ENCODE data around the gene IL31.

The IL31 gene

GRCh38 chr12:122133192-122133950, 40.6 kb downstream of the IL31 start:
- Histone ChIP-seq H3K36me3 (ENCODE audit: control insufficient read depth in 2 of 2, insufficient read depth in 1 of 2, low read length in 2 of 2) (peaks cover 8 to 79% of the 10 kb centered on the region in 2 experiments; a peak in 2 of 3 replicates), H3K4me3 (ENCODE audit: low read depth, low read length) (no peak overlapping the region), H3K27ac (ENCODE audit: extremely low read depth, low read depth, low read length) (no peak overlapping the region), H3K9me3 (ENCODE audit: control insufficient read depth, insufficient read depth, low read depth, low read length) (no peaks in the 10 kb centered on the region), H3K4me1 (ENCODE audit: control insufficient read depth, insufficient read depth, low read length) (no peaks in the 10 kb centered on the region)
- TF ChIP-seq ZNF571 (tag by site-specific recombination; IDR thresholded peaks at IDR 0.05) (no peak), ZNF404 (tag by site-specific recombination; IDR thresholded peaks at IDR 0.05) (no peak), ZBTB26 (tag by site-specific recombination; optimal IDR thresholded peaks at IDR 0.05) (no peak), ZNF560 (tag by site-specific recombination; IDR thresholded peaks at IDR 0.05; ENCODE audit: borderline replicate concordance) (no peak), HIC1 (tag by site-specific recombination; IDR thresholded peaks at IDR 0.05) (peak; percentile 43; the same call in 1 of the 2 replicates), ZNF335 (tag by site-specific recombination; conservative IDR thresholded peaks at IDR 0.05) (no peak), ZSCAN4 (tag by site-specific recombination; IDR thresholded peaks at IDR 0.05) (no peak), ZBTB10 (tag by site-specific recombination; IDR thresholded peaks at IDR 0.05) (no peak), ZSCAN5A (tag by site-specific recombination; IDR thresholded peaks at IDR 0.05) (no peak), ZNF211 (tag by site-specific recombination; IDR thresholded peaks at IDR 0.05; ENCODE audit: low read depth) (no peak), ZBTB48 (tag by site-specific recombination; IDR thresholded peaks at IDR 0.05) (no peak), PBX3 (CRISPR knock-in tag; IDR thresholded peaks at IDR 0.05) (no peak), KLF8 (tag by site-specific recombination; IDR thresholded peaks at IDR 0.05) (no peak), WT1 (tag by site-specific recombination; IDR thresholded peaks at IDR 0.05) (no peak), KLF9 (tag by site-specific recombination; IDR thresholded peaks at IDR 0.05; ENCODE audit: low read depth) (no peak), ZNF23 (tag by site-specific recombination; IDR thresholded peaks at IDR 0.05; ENCODE audit: borderline replicate concordance) (no peak), EGR2 (tag by site-specific recombination; IDR thresholded peaks at IDR 0.05; ENCODE audit: low read depth) (peak; percentile 83), ZBTB7A (tag by site-specific recombination; IDR thresholded peaks at IDR 0.05; ENCODE audit: low read depth) (no peak), ZFHX2 (tag by site-specific recombination; conservative IDR thresholded peaks at IDR 0.05) (peak; percentile 73)
- ChIA-PET CTCF (interaction anchor here (0.6 to 1.8 kb wide), 5 partner anchors 10 to 62 kb away, joined by 3 to 19 read pairs (median 4); no protein-coding TSS in a partner anchor), POLR2A (no interaction called here)
